HG03460 (cell line): Measurements from ENCODE around the gene GGT6.

Experiments used
- ATAC-seq: cut with Tn5 transposase; IDR thresholded peaks from one replicate; pipeline ENCODE4 v1.9.1; 2021; ENCODE audit not compliant: unreplicated experiment

Gene GGT6

GRCh38 chr17:4507361-4508111 lies 52.8 kb downstream of the GGT6 start:
- no peak for ATAC-seq
